Muscle layer of duodenum (tissue), 2 donors: Measurements from ENCODE around the gene KCNK7.

Experiments
- H3K27ac ChIP-seq: one replicate; pipeline ENCODE4 v1.7.0; 2013; ENCODE audit warnings: mild to moderate bottlenecking, low read length
- H3K27me3 ChIP-seq: one replicate; pipeline ENCODE4 v1.7.0; 2013; ENCODE audit warnings: low read depth, mild to moderate bottlenecking, control low read depth, low read length
- H3K36me3 ChIP-seq, 2 donors: one replicate each; pipeline ENCODE4 v1.7.0; 2013; ENCODE audit warnings: low read length in 2 of 2, control low read depth in 1 of 2, mild to moderate bottlenecking in 1 of 2; ENCODE audit not compliant: insufficient read depth in 2 of 2, control insufficient read depth in 1 of 2
- H3K4me1 ChIP-seq, 2 donors: one replicate each; pipeline ENCODE4 v1.7.0; 2013; ENCODE audit warnings: low read length in 2 of 2, mild to moderate bottlenecking in 2 of 2, control low read depth in 1 of 2, moderate library complexity in 1 of 2; ENCODE audit not compliant: insufficient read depth in 2 of 2, control insufficient read depth in 1 of 2
- H3K4me3 ChIP-seq, 2 donors: one replicate each; pipeline ENCODE4 v1.7.0; 2013; ENCODE audit warnings: low read length in 2 of 2, low read depth in 1 of 2, mild to moderate bottlenecking in 1 of 2
- H3K9me3 ChIP-seq, 2 donors: one replicate each; pipeline ENCODE4 v1.7.0; 2013; ENCODE audit warnings: low read length in 2 of 2, control low read depth in 1 of 2, mild to moderate bottlenecking in 1 of 2; ENCODE audit not compliant: control insufficient read depth in 1 of 2
- donor health status: healthy.

KCNK7 gene

GRCh38 chr11:65581928-65582327 lies 13.7 kb downstream of the KCNK7 start:
- Histone ChIP-seq H3K9me3 (no peaks in the 10 kb centered on the region), H3K36me3 (peaks cover 33 to 44% of the 10 kb centered on the region in 2 donors), H3K4me3 (no peak overlapping the region), H3K4me1 (peaks cover 21 to 49% of the 10 kb centered on the region in 2 donors), H3K27ac (no peak overlapping the region), H3K27me3 (no peaks in the 10 kb centered on the region)

GRCh38 chr11:65580756-65581155 lies 14.8 kb downstream of the KCNK7 start:
- H3K4me1 ChIP-seq = peaks cover 18 to 40% of the 10 kb centered on the region in 2 donors
- H3K4me3 ChIP-seq = no peak overlapping the region
- no peak overlapping the region for H3K27ac ChIP-seq
- no peaks in the 10 kb centered on the region for H3K9me3 ChIP-seq
- peaks cover 26 to 36% of the 10 kb centered on the region in 2 donors for H3K36me3 ChIP-seq
- no peaks in the 10 kb centered on the region for H3K27me3 ChIP-seq

GRCh38 chr11:65580031-65580692 lies 15.4 kb downstream of the KCNK7 start:
- no peak overlapping the region for H3K4me3 ChIP-seq
- H3K9me3 ChIP-seq = no peaks in the 10 kb centered on the region
- peaks cover 24 to 31% of the 10 kb centered on the region in 2 donors for H3K36me3 ChIP-seq
- H3K4me1 ChIP-seq = peaks cover 20 to 38% of the 10 kb centered on the region in 2 donors
- no peak overlapping the region for H3K27ac ChIP-seq
- no peaks in the 10 kb centered on the region for H3K27me3 ChIP-seq

- H3K4me1 ChIP-seq = peaks cover 21 to 38% of the 10 kb centered on the region in 2 donors
Measured at GRCh38 chr11:65579291-65579690, 16.3 kb downstream of the KCNK7 start.

GRCh38 chr11:65578667-65579066 lies 16.9 kb downstream of the KCNK7 start:
- H3K4me1 ChIP-seq = peaks cover 21 to 37% of the 10 kb centered on the region in 2 donors

More at GRCh38 chr11:65579291-65579690, 16.3 kb downstream of the KCNK7 start:
- no peaks in the 10 kb centered on the region for H3K27me3 ChIP-seq
- peaks cover 24 to 31% of the 10 kb centered on the region in 2 donors for H3K36me3 ChIP-seq
- H3K4me3 ChIP-seq = no peak overlapping the region
- H3K27ac ChIP-seq = no peak overlapping the region
- H3K9me3 ChIP-seq = no peaks in the 10 kb centered on the region

GRCh38 chr11:65578134-65578533 lies 17.5 kb downstream of the KCNK7 start:
- H3K27ac ChIP-seq = peak overlapping the region; percentile 94
- no peaks in the 10 kb centered on the region for H3K27me3 ChIP-seq
- H3K4me3 ChIP-seq = peak overlapping the region; percentile 76 to 95
- no peaks in the 10 kb centered on the region for H3K9me3 ChIP-seq
- peaks cover 24 to 31% of the 10 kb centered on the region in 2 donors for H3K36me3 ChIP-seq
- peaks cover 21 to 42% of the 10 kb centered on the region in 2 donors for H3K4me1 ChIP-seq

More at GRCh38 chr11:65578667-65579066, 16.9 kb downstream of the KCNK7 start:
- Histone ChIP-seq H3K36me3 (peaks cover 24 to 31% of the 10 kb centered on the region in 2 donors), H3K27ac (no peak overlapping the region), H3K9me3 (no peaks in the 10 kb centered on the region), H3K27me3 (no peaks in the 10 kb centered on the region), H3K4me3 (peak overlapping the region in 1 of 2 donors; percentile 95)

- peak overlapping the region; percentile 94 for H3K27ac ChIP-seq
- H3K4me1 ChIP-seq = peaks cover 21 to 45% of the 10 kb centered on the region in 2 donors
- peaks cover 24 to 31% of the 10 kb centered on the region in 2 donors for H3K36me3 ChIP-seq
- H3K9me3 ChIP-seq = no peaks in the 10 kb centered on the region
- H3K27me3 ChIP-seq = no peaks in the 10 kb centered on the region
- H3K4me3 ChIP-seq = peak overlapping the region; percentile 76 to 95
Measured at GRCh38 chr11:65577756-65578109, 17.9 kb downstream of the KCNK7 start.

- Histone ChIP-seq H3K27ac (peak overlapping the region; percentile 94), H3K36me3 (peaks cover 21 to 29% of the 10 kb centered on the region in 2 donors), H3K27me3 (no peaks in the 10 kb centered on the region), H3K9me3 (no peaks in the 10 kb centered on the region), H3K4me1 (peaks cover 21 to 46% of the 10 kb centered on the region in 2 donors), H3K4me3 (peak overlapping the region; percentile 76 to 95)
Measured at GRCh38 chr11:65576867-65577755, 18.5 kb downstream of the KCNK7 start.

- H3K36me3 ChIP-seq = peaks cover 18 to 21% of the 10 kb centered on the region in 2 donors
- no peaks in the 10 kb centered on the region for H3K9me3 ChIP-seq
- no peaks in the 10 kb centered on the region for H3K27me3 ChIP-seq
- peaks cover 26 to 54% of the 10 kb centered on the region in 2 donors for H3K4me1 ChIP-seq
- peak overlapping the region; percentile 94 for H3K27ac ChIP-seq
- peak overlapping the region; percentile 76 to 95 for H3K4me3 ChIP-seq
Measured at GRCh38 chr11:65576232-65576866, 19.3 kb downstream of the KCNK7 start.

- H3K4me1 ChIP-seq = peaks cover 33 to 60% of the 10 kb centered on the region in 2 donors
- peaks cover 15 to 16% of the 10 kb centered on the region in 2 donors for H3K36me3 ChIP-seq
- peak within 1 kb of the TSS; percentile 76 to 95 for H3K4me3 ChIP-seq
- H3K27me3 ChIP-seq = no peaks in the 10 kb centered on the region
- H3K27ac ChIP-seq = peak within 1 kb of the TSS; percentile 94
- no peaks in the 10 kb centered on the region for H3K9me3 ChIP-seq
Measured at GRCh38 chr11:65575568-65576231, 19.9 kb downstream of the KCNK7 start, which contains the start of gene EHBP1L1. TSS of gene EHBP1L1 (plus strand) at chr11:65576053. CDS start at chr11:65576303, 250 bp downstream.
